ENCODE results near the gene ANKRD24.

DNA sequence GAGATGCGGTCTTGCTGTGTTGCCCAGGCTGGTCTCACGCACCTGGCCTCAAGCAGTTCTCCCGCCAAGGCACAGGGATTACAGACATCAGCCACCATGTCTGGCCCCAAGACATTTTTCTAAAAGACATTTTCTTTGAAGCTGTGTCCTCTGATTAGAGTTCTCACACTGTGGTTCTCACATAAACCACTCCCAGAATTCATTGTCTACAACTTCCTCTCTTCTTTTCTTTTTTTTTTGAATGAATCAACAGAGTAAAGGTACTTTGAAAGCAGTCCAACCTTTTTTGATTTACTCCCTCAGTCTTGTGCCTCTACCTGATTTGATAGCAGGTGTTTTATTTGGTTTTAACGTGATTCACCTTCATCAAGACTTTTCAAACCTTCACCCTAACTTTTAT lies 82.3 kb downstream of the ANKRD24 start:
- TF ChIP-seq CTCF (IDR thresholded peaks at IDR 0.05; ENCODE audit: poor library complexity) (no peak), EZH2phosphoT487 (IDR thresholded peaks at IDR 0.05; ENCODE audit: low read depth, severe bottlenecking, unreplicated experiment) (no peak)

Measured in hepatocyte (in vitro differentiated cells).